Inflammatory macrophage (primary cell): ENCODE data around the gene COPG2.

Experiments used
- DNase-seq, 2 donors: peaks; one replicate each; pipeline ENCODE4 v3.0.0-alpha.2; 2020 to 2022

Gene COPG2

DNA sequence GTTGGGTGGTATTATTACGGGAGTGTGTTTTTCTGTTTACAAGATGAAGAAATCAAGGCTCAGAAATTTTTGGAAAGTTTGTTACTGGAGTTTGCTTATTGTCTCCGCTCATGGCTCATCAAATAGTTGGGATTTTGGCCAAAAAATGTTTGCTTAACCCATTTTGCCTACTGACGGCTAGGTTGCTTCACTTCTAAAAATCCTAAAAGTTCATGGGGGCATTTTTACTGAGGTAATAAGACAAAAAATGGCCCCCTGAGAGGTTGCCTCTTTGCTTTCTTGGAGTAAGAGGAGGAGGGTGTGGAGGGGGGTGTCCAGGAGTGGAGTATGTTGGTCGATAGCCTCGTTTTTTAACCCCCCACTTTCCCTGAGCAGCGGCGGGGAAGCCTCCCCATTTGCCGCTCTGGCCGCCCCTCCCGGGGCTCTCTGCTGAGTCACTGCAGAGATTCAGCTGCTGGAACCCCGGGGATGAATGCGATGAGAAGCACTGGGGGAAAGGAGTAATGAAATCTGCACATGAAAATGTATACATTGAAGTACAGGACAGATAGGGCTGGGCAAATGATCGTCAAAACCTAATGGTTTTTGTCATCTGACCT is 175.2 kb downstream of the COPG2 start:
- no peak for DNase-seq

DNA sequence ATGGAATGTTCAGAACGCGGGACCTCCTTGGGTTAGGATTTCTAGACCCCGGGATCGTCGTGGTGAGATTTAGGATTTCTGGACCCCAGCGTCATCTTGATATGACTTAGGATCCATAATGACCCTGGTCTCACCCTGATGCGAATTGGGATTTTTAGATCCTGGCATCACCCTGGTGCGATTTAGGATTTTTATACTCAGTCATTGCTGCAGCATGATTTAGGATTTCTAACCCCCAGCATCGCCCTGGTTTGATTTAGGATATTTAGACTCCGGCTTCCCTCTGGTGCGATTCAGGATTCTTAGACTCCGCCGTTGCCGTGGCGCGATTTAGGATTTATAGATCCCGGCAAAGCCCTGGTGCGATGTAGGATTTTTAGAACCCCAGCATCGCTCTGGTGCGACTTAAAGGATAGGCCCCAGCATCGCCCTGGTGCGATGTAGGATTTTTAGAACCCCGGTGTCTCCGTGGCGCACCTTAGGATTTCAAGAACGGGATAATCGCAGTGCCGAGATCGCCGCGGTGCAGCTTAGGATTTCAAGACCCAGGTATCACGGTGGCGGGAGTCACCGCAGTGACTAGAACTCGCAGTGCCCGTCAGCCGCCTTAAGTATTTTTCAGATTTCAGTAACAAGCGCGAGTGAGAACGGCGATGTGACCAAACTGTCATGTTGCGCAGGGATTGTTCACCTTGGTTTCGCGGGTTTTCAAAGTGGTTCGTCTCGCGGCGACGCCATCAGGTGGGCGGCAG is 175.8 kb downstream of the COPG2 start:
- DNase-seq, result no peak

DNA sequence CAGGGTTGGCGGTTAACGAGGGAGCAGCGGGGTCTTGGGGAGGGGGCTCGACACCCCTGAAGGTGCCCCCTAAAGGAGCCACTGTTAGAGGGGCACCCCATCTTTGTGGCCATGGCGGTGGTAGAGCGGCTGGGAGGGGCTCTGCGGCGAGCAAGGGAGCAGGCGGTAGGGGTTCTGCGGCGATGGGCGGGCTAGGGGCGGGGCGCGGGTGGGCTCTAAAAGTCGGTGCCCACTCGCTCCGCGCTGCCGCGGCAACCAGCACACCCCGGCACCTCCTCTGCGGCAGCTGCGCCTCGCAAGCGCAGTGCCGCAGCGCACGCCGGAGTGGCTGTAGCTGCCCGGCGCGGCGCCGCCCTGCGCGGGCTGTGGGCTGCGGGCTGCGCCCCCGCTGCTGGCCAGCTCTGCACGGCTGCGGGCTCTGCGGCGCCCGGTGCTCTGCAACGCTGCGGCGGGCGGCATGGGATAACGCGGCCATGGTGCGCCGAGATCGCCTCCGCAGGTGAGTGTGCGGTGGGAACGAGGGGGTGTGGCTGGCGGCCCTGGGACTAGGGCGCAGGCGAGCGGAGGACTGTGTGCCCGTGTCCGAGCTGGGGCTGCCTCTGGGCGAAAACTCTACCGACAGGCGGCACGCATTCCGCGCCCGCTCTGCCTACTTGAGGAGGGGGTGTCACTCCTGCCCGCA is 176.6 kb downstream of the COPG2 start, which contains the start of gene MEST:
Gene MEST, plus strand, starts transcription at position 245 of the 682 bp plus-strand sequence. Its CDS starts 229 bp downstream, at position 474.
- no peak for DNase-seq

DNA sequence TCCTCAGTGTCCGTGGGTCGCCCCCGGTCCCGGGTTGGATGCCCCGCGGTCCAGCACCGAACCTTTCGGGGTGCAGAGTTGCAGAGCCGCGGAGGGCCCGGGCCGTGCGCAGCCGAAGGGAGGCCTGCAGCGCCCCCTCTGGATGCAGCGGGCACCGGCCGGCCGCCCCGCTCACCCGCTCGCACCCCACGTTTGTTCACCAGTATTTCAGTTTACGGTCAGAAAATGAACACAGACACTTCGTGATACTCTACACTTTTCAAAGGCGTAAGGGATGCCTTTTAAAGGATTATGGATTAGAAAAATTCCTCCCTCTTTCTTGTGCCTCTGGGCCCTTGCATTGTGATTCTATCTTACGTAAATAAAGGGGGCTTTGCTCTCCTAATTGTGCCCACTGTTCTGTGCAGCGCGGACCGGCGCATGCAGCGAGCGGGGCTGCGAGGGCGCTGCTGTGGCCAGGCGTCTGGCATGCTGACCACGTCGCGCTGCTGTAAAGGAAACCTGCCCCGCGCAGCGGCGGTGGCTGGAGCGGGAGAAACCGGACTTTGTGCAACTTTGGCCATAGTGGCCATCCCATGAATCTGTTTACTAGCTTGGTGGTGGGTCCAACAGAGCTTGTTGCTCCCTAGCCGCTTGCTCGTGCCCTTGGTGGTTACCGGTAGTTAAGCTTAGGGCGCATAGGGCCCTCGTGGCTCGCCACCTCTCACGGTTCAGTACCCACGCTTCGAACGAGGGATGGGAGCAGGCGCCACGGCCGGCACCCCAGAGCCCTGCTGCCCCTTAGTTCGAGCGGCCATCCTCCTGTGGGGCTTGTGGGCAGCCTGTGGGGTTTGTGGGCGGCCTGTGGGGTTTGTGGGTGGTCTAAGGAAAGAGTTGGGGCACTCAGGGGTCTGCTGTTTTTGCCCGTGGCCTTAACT is 177.4 kb downstream of the COPG2 start:
- peak in 1 of 2 donors; percentile 16 for DNase-seq

DNA sequence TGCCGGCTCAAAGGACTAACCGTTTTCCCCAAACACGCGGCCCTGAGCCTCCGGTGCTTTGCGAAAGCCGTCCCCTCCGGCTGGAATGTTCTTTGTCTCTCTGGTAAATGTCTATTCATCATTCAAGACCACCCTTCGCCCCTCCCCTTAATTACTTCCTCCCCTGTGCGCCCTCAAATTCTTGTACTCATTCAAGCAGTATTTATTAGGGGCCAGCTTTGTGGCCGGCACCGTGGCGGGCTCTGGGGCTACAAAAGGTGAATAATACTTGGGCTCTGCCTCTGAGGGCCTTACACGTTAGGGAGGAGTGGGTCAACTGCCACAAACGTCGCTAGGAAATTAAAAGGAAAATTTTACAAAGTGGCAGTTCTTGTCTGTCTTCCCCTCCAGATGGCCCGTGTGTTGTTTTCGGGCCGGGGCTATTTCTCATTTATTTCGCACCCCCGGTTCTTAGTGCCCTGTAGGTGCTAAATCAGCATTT is 178.2 kb downstream of the COPG2 start:
- DNase-seq, result no peak

DNA sequence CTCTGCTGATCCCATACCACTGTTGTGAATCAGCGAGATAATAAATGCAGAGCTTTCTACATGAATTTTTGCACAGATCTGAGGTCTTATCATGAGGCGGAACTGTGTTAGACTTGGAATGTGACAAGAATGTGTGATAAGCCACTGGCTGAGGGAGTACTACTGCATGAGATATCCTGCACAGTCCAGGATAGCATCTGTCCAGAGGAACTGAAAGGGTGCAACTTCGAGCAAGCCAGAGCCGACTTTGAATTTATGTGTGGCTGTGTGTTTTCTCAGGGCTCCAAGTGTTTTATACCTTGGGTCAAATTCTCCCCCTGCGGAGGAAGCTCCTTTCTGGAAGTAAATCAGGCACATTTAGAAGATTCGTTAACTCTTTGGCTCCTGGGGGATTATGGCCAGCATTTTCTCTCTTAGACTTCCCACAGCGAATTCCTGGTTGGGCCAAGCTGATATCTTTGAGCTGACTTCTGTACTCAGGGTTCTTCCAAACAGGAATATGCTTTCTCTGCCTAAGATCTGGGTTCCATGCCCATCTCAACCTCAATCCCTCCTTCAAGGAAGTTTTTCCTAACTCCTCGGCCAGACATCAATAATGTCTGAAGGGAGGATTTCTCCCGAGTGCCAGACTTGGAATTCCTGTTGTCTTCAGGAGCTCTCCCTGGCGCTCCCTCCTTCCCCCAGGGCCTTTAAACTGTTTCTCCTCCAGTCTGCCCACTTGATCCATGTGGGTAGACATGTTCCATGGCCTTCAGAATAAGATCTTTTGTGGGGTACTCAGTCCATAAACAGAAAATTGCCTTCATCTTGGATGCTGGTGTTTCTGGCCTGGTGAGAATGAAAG is 179.2 kb downstream of the COPG2 start:
- DNase-seq, result no peak

DNA sequence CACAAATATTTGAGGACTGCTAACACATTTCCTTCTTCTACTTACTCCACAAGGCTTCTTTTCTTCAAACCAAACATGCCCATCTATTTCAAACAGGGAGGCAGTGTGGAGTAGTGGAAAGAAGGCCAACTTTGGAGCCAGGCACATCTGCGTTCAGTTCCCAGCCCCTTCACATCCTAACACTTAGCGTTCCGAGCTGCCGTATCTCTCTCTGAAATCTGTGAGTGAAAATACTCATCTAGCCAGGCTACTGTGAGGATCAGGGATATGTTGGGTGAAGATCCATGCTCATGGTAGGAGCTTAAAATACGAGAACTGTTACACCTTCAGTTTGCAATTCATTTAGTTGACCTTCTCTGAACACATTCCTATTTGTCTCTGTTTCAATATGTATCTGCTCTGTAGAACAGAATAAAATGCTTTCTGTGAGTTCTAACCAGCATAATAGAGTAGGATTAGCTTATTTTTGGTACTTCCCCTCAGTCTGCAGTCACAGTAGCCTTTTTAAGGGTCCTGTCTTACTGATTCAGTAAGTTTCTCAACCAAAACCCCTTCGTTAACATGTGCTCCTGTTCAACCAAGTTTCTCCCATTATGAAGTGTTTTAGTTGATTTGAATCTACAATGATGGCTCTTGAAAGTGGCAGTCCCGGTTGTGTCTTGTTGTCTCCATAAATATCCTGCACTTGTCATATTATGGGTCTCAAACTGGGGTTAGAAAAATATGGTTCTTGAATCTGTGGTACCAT is 180.0 kb downstream of the COPG2 start:
- no peak for DNase-seq

DNA sequence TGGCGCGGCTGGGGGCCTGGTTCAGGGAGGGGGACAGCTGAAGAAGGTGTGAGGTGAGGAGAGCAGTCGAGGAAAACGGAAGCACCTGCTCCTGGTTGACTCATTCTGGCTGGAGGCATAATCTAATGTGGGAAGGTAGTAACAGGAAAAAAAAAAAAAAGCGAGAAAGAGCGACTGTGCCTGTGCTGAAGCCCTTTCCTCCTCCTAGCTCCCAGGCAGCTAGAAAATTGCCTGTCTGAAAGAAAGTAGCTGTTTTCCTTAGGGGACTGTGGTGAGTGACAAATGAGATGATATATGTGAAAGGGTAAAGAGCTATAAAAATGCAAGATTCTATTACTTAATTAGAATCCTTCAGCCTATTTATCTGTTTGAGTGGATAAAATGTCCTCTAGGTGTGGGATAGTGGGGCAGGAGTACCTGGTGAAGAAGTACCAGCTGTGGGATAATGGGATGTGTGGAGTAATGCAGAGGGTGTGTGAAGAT is 181.6 kb downstream of the COPG2 start:
- DNase-seq, result no peak

DNA sequence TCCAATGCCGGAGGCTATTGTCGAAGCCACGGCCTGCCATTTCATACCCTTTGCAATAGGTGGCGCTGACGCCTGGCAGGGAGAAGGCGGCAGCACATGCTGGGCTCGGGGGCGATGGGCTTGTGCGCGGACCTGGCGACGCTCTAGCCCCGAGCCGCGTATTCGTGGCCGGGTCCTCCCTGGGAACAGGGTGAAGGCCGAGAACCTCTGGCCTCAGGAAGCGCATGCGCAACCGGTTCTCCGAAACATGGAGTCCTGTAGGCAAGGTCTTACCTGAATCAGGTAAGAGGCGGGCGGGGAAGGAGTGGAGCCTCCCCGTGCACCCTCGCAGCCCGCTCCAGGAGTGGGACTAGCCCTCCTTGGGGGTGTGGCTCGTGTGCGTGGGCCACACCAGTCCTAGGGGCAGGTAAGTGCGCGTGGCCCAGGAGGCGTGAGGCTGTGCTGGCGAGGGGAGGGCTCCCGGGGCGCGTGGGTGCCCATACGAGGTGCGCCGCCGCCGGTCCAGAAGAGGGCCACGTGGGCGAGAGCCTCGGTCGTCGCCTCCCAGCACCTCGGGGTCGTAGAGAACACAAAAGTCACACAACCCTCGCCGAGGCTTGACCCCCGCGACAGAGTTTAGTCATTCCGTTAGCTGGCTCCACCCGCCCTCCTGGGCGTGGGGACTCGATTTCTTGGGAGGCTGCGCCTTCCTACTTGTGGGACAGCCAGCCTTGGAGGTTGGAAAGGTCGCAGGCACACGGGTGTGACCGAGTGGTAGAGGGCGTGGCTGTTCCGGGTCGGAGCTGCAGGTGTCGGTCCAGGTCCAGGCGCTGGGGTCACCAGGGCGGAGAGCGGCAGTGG is 182.2 kb downstream of the COPG2 start:
- peak; percentile 16 to 50 for DNase-seq

DNA sequence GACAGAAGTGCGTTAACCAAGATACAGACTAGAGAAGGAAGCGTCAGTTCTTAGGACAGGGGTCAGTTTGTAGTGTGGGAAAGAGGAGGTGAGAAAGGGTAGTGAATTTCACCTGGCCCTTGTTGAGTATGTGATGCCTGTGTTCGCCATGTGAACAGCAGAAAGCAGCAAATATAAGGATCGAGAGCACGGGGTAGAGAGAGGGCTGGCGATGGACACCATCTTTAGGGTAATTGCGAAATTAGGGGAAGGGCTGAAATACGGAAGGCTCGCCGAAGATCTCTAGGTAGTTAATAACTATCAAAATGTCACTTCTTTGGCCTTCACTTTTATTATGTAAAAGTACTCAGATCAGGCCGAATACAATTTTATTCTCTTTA is 182.8 kb downstream of the COPG2 start:
- no peak for DNase-seq

DNA sequence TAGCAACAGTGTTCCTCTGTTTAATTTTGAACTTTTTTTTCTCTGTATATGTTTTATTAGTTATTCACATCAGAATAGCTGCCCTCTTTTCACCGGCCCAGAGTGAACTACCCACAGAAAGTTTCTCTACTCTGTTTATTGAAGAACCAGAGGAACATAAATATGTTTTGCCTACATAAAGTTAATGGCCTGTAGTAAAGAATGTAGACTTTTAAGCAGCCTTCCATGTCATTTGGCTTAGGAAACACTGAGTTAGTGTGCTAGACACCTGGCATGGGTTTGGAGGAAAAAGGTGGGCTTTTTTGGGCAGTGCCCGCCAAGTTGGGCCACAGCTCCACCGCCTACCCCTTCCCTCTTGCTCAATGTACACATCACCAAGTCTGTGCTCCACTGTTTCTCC is 185.5 kb downstream of the COPG2 start:
- no peak for DNase-seq

DNA sequence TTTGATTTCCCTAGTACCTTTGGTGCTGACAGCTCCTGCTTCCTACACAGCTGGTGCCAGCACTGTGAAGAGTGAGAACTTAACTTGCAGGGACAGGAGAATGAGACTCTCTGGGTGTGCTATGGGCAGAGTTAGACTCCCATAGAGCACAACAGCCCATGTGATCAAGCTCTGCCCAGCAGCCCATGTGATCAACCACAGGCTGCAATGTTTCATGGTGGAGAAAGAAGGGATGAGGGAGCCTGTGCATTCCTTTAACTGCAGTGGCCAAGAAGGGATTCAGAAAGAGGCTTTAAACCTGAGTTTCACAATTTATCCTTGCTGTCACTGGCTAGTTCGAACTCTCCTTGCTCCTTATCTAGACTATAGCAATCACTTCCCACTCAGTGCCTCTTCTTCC is 186.7 kb downstream of the COPG2 start:
- no peak for DNase-seq

DNA sequence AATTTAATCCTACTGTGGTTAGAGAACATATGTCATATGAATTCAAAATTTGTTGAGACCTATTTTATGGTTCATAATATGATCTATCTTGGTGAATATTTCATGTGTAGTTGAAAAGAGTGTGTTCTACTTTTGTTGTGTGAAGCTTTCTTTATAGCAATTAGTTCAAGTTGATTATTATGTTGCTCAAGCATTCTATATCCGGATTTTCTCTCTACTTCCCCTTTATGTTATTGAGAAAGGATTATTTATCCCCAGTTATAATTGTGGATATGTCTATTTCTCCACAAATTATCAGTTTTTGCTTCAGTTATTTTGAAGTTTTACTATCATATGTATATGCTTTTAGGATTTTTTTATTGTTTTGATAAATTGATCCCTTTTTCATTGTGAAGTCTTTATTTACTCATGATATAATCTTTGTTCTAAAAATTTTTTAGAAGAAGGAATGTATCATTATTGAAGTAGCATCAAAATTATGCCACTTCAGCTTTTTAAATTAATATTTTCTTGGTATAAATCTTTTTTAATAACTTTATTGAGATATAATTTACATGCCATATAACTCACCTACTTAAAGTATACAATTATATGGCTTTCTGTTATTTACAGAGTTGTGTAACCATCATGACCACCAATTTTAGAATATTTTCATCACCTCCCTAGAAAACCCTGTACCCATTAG is 188.7 kb downstream of the COPG2 start:
- DNase-seq, result peak in 1 of 2 donors; percentile 27

DNA sequence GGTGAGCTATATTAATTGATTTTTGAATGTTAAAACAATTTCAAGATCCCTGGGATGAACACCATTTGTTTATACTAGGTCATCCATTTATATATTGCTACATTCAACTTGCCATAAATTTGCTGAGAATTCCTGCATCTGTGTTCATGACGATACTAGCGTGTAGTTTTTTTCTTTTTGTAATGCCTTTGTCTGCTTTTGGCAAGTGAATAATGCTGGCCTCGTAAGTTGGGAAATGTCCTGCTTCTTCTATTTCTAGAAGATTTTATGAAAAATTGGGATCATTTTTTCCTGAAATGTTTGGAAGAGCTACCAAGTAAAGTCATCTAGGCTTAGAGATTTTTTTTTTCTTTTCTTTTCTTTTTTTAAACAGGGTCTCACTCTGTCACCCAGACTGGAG is 189.6 kb downstream of the COPG2 start:
- no peak for DNase-seq

DNA sequence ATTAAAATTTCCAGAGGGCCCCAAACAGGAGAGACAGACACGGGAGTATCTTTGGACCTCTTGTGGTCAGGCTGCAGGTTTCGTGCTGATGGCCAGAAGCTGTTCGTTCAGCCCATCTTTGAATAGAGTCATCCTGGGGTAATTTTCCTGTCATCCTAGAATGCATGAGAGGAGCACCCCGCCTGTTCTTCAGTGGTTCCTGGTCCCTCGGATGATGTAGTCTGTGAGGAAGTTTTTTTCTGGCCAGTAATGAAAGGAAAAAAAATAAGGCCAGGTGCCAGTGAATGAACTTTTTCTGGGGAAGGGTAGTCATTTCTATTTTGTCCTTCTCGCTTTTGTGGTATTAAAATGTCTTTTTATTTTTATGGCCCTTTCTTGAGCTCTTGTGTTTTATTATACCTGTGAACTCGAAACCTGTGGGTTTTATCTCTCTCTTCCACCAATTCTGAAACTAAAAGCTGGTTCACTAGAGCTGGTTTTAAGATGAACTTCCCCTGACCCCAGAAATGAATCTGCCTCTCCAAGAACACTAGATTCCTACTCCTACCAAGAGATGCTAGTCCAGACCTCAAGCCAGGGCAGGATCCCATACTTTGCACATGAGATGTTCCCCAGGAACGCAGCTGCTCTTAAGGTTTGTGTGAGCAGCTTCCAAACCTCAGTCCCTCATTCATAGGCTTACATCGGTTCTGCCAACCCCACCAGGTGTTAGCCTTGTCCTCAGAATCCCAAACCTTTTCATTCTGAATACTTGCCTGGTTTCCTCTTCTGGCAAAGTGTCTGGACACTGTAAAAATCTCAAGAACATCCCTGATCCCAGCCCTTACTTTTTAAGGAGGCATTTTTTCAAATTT is 192.0 kb downstream of the COPG2 start:
- no peak for DNase-seq

DNA sequence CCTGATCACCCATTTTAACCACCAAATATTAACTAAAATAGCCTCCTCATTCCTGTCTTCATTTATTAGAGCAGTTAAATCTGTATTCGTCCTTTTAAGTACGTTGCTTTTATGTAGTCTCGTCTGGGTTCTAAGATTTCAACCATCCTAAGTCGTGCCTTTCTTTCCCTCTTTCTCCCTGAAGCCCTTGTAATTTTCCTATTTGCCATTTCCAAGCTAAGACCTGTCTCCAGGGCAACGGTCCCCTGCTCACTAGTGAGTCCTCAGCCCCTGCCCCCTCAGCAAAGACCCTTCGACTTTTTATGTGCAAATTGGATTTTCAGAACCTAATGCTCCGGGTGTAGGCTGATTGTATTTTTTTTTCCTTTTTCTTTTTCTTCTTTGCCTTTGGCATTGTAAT is 192.8 kb downstream of the COPG2 start:
- no peak for DNase-seq

DNA sequence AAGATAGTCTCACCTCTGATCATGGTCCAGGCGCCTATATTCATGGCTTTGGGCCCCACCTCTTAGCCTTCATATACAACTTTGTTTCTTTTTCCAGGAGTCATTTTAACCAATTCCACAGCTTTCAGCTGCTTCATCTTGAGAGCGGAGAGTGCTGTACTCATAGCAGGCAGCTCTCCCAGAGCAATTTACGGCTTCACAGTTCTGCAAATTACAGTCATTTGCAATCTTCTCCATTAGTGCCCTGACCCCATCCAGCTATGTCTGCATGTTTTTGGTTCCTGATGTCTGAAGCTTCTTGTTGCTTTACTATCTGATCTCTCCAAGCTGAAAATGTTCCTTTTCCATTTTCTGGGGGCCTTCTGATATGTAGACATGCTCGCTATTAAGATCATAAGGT is 194.7 kb downstream of the COPG2 start:
- peak; percentile 18 to 23 for DNase-seq

DNA sequence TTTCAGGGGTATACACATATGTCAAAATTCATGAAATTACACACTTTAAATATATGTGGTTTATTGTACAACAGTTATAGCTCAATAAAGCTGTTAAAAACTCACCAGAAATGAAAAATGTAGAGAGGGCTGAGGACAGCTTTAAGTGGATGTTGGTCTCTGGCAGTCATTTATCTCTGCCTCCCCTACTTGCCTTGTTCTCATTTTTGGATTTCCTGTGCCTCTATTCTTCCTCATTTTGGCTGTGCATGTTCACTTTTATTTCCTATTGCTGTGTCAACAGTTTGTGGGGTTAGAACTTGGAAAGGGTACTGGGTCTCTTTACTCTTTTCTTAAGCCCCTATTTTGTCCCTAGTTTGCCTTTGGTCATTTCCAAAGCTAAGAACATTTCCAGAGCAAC is 195.3 kb downstream of the COPG2 start:
- DNase-seq, result peak; percentile 28 to 42
